HEK293T (cell line): ENCODE data around the gene PPCS.
"Not testable (repeated sequence)": the region's sequence is repeated elsewhere in the genome, so short reads cannot be mapped to it uniquely, and the experiment has no call there.

Experiments used
- CTCF ChIA-PET: fragments of 350-600 bp; formaldehyde crosslinking; extraction: SDS; loops from one replicate; lab custom pipeline; 2021; ENCODE audit warnings: antibody characterized with exemption, inconsistent platforms; lab: Yijun Ruan, JAX
- POLR2A ChIA-PET: fragments of 350-600 bp; formaldehyde crosslinking; extraction: SDS; loops from one replicate; lab custom pipeline; 2020; ENCODE audit warnings: antibody characterized with exemption, inconsistent platforms; lab: Yijun Ruan, JAX
- DNase-seq: peaks from one replicate; pipeline ENCODE4 v3.0.0; 2012; ENCODE audit warnings: mixed read lengths; ENCODE audit errors: extremely low spot score
- ARNT ChIP-seq: fragments of 450-650 bp; IDR thresholded peaks from 2 replicates; pipeline ENCODE4 v1.6.1; 2017; ENCODE audit warnings: mild to moderate bottlenecking
- BHLHE40 ChIP-seq: fragments of 450-650 bp; IDR thresholded peaks from 2 replicates; pipeline ENCODE4 v1.6.1; 2016; ENCODE audit warnings: mild to moderate bottlenecking, moderate library complexity, borderline replicate concordance
- CTBP1 ChIP-seq: fragments of 450-650 bp; IDR thresholded peaks from 2 replicates; pipeline ENCODE4 v1.6.1; 2016; ENCODE audit warnings: borderline replicate concordance
- ELF4 ChIP-seq: fragments of 450-650 bp; IDR thresholded peaks from 2 replicates; pipeline ENCODE4 v1.6.1; 2017; ENCODE audit warnings: antibody characterized with exemption
- FOXA1 ChIP-seq: fragments of 450-650 bp; IDR thresholded peaks from 2 replicates; pipeline ENCODE4 v1.6.1; 2016; ENCODE audit warnings: mild to moderate bottlenecking
- FOXK2 ChIP-seq: fragments of 450-650 bp; IDR thresholded peaks from 2 replicates; pipeline ENCODE4 v1.6.1; 2016; ENCODE audit warnings: mild to moderate bottlenecking
- FOXM1 ChIP-seq: fragments of 450-650 bp; IDR thresholded peaks from 2 replicates; pipeline ENCODE4 v1.6.1; 2017; ENCODE audit warnings: mild to moderate bottlenecking, borderline replicate concordance
- HDGF ChIP-seq: fragments of 450-650 bp; IDR thresholded peaks from 2 replicates; pipeline ENCODE4 v1.6.1; 2017; ENCODE audit warnings: antibody characterized with exemption, borderline replicate concordance
- L3MBTL2 ChIP-seq: fragments of 450-650 bp; conservative IDR thresholded peaks from 2 replicates; pipeline ENCODE4 v1.6.1; 2016; ENCODE audit warnings: mild to moderate bottlenecking
- LEF1 ChIP-seq: fragments of 450-650 bp; IDR thresholded peaks from 2 replicates; pipeline ENCODE4 v1.6.1; 2017; ENCODE audit warnings: mild to moderate bottlenecking, borderline replicate concordance
- NFRKB ChIP-seq: fragments of 450-650 bp; IDR thresholded peaks from 2 replicates; pipeline ENCODE4 v1.6.1; 2016; ENCODE audit warnings: mild to moderate bottlenecking, moderate library complexity
- PKNOX1 ChIP-seq: fragments of 450-650 bp; IDR thresholded peaks from 2 replicates; pipeline ENCODE4 v1.6.1; 2016
- SP1 ChIP-seq: fragments of 450-650 bp; IDR thresholded peaks from 2 replicates; pipeline ENCODE4 v1.6.1; 2017
- SUZ12 ChIP-seq: fragments of 450-650 bp; IDR thresholded peaks from 2 replicates; pipeline ENCODE4 v1.6.1; 2016; ENCODE audit warnings: mild to moderate bottlenecking
- TARDBP ChIP-seq: fragments of 450-650 bp; IDR thresholded peaks from 2 replicates; pipeline ENCODE4 v1.6.1; 2016
- ZNF384 ChIP-seq: fragments of 450-650 bp; IDR thresholded peaks from 2 replicates; pipeline ENCODE4 v1.6.1; 2016

Gene PPCS

GRCh38 chr1:42477775-42478174 is 21.4 kb downstream of the PPCS start:
- ChIA-PET CTCF (no interaction called here), POLR2A (no interaction called here)
- TF ChIP-seq ZNF384, result no peak
- TF ChIP-seq SUZ12, result no peak
- no peak for DNase-seq

- TF ChIP-seq ARNT, result no peak
- no peak for TF ChIP-seq PKNOX1
- no peak for TF ChIP-seq FOXK2
- TF ChIP-seq ELF4, result no peak
- no peak for TF ChIP-seq NFRKB
- TF ChIP-seq BHLHE40, result no peak
- no peak for TF ChIP-seq FOXA1
- TF ChIP-seq L3MBTL2, result no peak
- no peak for TF ChIP-seq ZNF384
- ChIA-PET POLR2A (no interaction called here), CTCF (interaction anchor here (0.5 to 0.7 kb wide), 2 partner anchors 9 to 25 kb away, joined by 3 read pairs; no protein-coding TSS in a partner anchor)
- DNase-seq, result peak; percentile 27
Measured at GRCh38 chr1:42479621-42480020, 23.3 kb downstream of the PPCS start.

- TF ChIP-seq PKNOX1 (no peak), ARNT (no peak), FOXM1 (no peak), CTBP1 (no peak), BHLHE40 (no peak), ELF4 (no peak), SUZ12 (no peak), ZNF384 (no peak), NFRKB (no peak), HDGF (no peak)
- DNase-seq, result no peak
- ChIA-PET CTCF (no interaction called here), POLR2A (no interaction called here)
Measured at GRCh38 chr1:42480921-42481320, 24.6 kb downstream of the PPCS start.

GRCh38 chr1:42482635-42483153 is 26.4 kb downstream of the PPCS start:
- TF ChIP-seq NFRKB, result no peak
- no peak for TF ChIP-seq FOXM1
- TF ChIP-seq ELF4, result no peak
- TF ChIP-seq LEF1, result no peak
- TF ChIP-seq L3MBTL2, result no peak
- TF ChIP-seq BHLHE40, result no peak
- TF ChIP-seq PKNOX1, result peak; percentile 48
- no peak for TF ChIP-seq HDGF
- TF ChIP-seq FOXA1, result no peak
- TF ChIP-seq FOXK2, result no peak
- 0 out of 2 replicates have a peak, but pooled peaks have one; percentile 19 for TF ChIP-seq ZNF384
- TF ChIP-seq SP1, result no peak
- no peak for DNase-seq

GRCh38 chr1:42484382-42484781 is 28.0 kb downstream of the PPCS start:
- DNase-seq, result no peak
- CTCF ChIA-PET, result no interaction called here

More at GRCh38 chr1:42482635-42483153, 26.4 kb downstream of the PPCS start:
- CTCF ChIA-PET, result interaction anchor here (0.6 kb wide), 1 partner anchor 154 kb away, joined by 4 read pairs; no protein-coding TSS in a partner anchor
- POLR2A ChIA-PET, result no interaction called here

GRCh38 chr1:42490237-42490636 is 33.9 kb downstream of the PPCS start:
- no peak for TF ChIP-seq PKNOX1
- TF ChIP-seq CTBP1, result no peak
- no peak for TF ChIP-seq ZNF384
- no peak for TF ChIP-seq SUZ12
- TF ChIP-seq ELF4, result no peak
- no peak for TF ChIP-seq HDGF
- TF ChIP-seq L3MBTL2, result no peak
- no peak for TF ChIP-seq LEF1
- no peak for TF ChIP-seq NFRKB
- no peak for TF ChIP-seq ARNT
- no peak for TF ChIP-seq TARDBP
- ChIA-PET CTCF (interaction anchor here (0.6 kb wide), 1 partner anchor 150 kb away, joined by 4 read pairs; no protein-coding TSS in a partner anchor), POLR2A (no interaction called here)
- no peak for DNase-seq

More at GRCh38 chr1:42484382-42484781, 28.0 kb downstream of the PPCS start:
- POLR2A ChIA-PET, result no interaction called here
- no peak for TF ChIP-seq NFRKB
- no peak for TF ChIP-seq BHLHE40
- TF ChIP-seq FOXM1, result no peak
- no peak for TF ChIP-seq CTBP1
- TF ChIP-seq PKNOX1, result no peak
- no peak for TF ChIP-seq HDGF
- TF ChIP-seq FOXA1, result no peak
- no peak for TF ChIP-seq TARDBP
- no peak for TF ChIP-seq SUZ12

GRCh38 chr1:42502031-42502430 is 45.7 kb downstream of the PPCS start:
- POLR2A ChIA-PET, DNase-seq, CTCF ChIA-PET: not testable (repeated sequence)
